Measurements from ENCODE around the gene IPO9.

The IPO9 gene

GRCh38 chr1:201886103-201886885 lies 57.3 kb downstream of the IPO9 start:
- in situ Hi-C loops (cut with MboI; ENCODE audit: low sequenced_read_pairs): no loop called here

GRCh38 chr1:201887116-201887866 lies 58.3 kb downstream of the IPO9 start:
- in situ Hi-C loops (cut with MboI; ENCODE audit: low sequenced_read_pairs): no loop called here

GRCh38 chr1:201888282-201889089 lies 59.5 kb downstream of the IPO9 start, which contains the start of gene SHISA4:
Gene SHISA4 (plus strand): TSS chr1:201888898. CDS start chr1:201888995, 97 bp downstream.
- in situ Hi-C loops (cut with MboI; ENCODE audit: low sequenced_read_pairs): no loop called here

GRCh38 chr1:201889090-201889968 lies 60.4 kb downstream of the IPO9 start:
- in situ Hi-C loops (cut with MboI; ENCODE audit: low sequenced_read_pairs): no loop called here

- in situ Hi-C loops (cut with MboI; ENCODE audit: low sequenced_read_pairs): no loop called here
Observed at GRCh38 chr1:201890223-201890622, 61.3 kb downstream of the IPO9 start.

GRCh38 chr1:201890806-201891450 lies 62.0 kb downstream of the IPO9 start:
- in situ Hi-C loops (cut with MboI; ENCODE audit: low sequenced_read_pairs): no loop called here

- in situ Hi-C loops (cut with MboI; ENCODE audit: low sequenced_read_pairs): no loop called here
Observed at GRCh38 chr1:201891451-201892045, 62.6 kb downstream of the IPO9 start.

- in situ Hi-C loops (cut with MboI; ENCODE audit: low sequenced_read_pairs): no loop called here
Observed at GRCh38 chr1:201892211-201892610, 63.3 kb downstream of the IPO9 start.

- in situ Hi-C loops (cut with MboI; ENCODE audit: low sequenced_read_pairs): no loop called here
Observed at GRCh38 chr1:201893431-201893830, 64.5 kb downstream of the IPO9 start.

GRCh38 chr1:201894343-201895119 lies 65.6 kb downstream of the IPO9 start:
- in situ Hi-C loops (cut with MboI; ENCODE audit: low sequenced_read_pairs): no loop called here

GRCh38 chr1:201895120-201895665 lies 66.2 kb downstream of the IPO9 start:
- in situ Hi-C loops (cut with MboI; ENCODE audit: low sequenced_read_pairs): no loop called here

GRCh38 chr1:201895913-201896807 lies 67.2 kb downstream of the IPO9 start:
- in situ Hi-C loops (cut with MboI; ENCODE audit: low sequenced_read_pairs): no loop called here

- in situ Hi-C loops (cut with MboI; ENCODE audit: low sequenced_read_pairs): no loop called here
Observed at GRCh38 chr1:201896951-201897391, 68.0 kb downstream of the IPO9 start.

GRCh38 chr1:201898240-201898894 lies 69.4 kb downstream of the IPO9 start:
- in situ Hi-C loops (cut with MboI; ENCODE audit: low sequenced_read_pairs): no loop called here

- in situ Hi-C loops (cut with MboI; ENCODE audit: low sequenced_read_pairs): no loop called here
Observed at GRCh38 chr1:201898992-201899391, 70.0 kb downstream of the IPO9 start.

- in situ Hi-C loops (cut with MboI; ENCODE audit: low sequenced_read_pairs): no loop called here
Observed at GRCh38 chr1:201899683-201900429, 70.9 kb downstream of the IPO9 start.

All from HL-60/S4 treated with retinoic acid at 250 ng/mL for 4 days and 3 days (cell line).